Ectodermal cell (in vitro differentiated cells): ENCODE data around the gene ATP8B1.

Experiments
- H3K27ac ChIP-seq: 2 replicates; pipeline ENCODE4 v1.7.0; 2013; ENCODE audit warnings: mild to moderate bottlenecking, low read depth, low read length; ENCODE audit not compliant: insufficient read depth, poor library complexity, severe bottlenecking
- H3K27me3 ChIP-seq: 2 replicates; pipeline ENCODE4 v1.7.0; 2013; ENCODE audit warnings: mild to moderate bottlenecking, low read length; ENCODE audit not compliant: insufficient read depth, control insufficient read depth, poor library complexity, severe bottlenecking
- H3K36me3 ChIP-seq: one replicate; pipeline ENCODE4 v1.7.0; 2013; ENCODE audit warnings: low read length; ENCODE audit not compliant: control insufficient read depth, insufficient read depth
- H3K4me1 ChIP-seq: one replicate; pipeline ENCODE4 v1.7.0; 2013; ENCODE audit warnings: low read length; ENCODE audit not compliant: control insufficient read depth, insufficient read depth
- H3K4me3 ChIP-seq: 2 replicates; pipeline ENCODE4 v1.7.0; 2013; ENCODE audit warnings: low read depth, low read length, control low read depth; ENCODE audit not compliant: insufficient read depth
- H3K9me3 ChIP-seq: 2 replicates; pipeline ENCODE4 v1.7.0; 2013; ENCODE audit warnings: mild to moderate bottlenecking, low read length, moderate library complexity; ENCODE audit not compliant: control insufficient read depth
- WGBS, 2 experiments: methylation state at CpG; one replicate each; pipeline ENCODE4 v1.1.7; 2013; ENCODE audit warnings: missing lambda C conversion rate in 2 of 2; 5-methylcytosine and 5-hydroxymethylcytosine counted together

Gene ATP8B1

GRCh38 chr18:57819671-57820460 is 16.8 kb upstream of the ATP8B1 start:
- Histone ChIP-seq H3K27ac (no peak overlapping the region), H3K27me3 (no peaks in the 10 kb centered on the region), H3K9me3 (no peaks in the 10 kb centered on the region), H3K4me3 (no peak overlapping the region), H3K4me1 (no peaks in the 10 kb centered on the region), H3K36me3 (no peaks in the 10 kb centered on the region)
- WGBS, 2 experiments: 85 to 89% methylated on average over 9 to 10 of the region's 10 CpGs

GRCh38 chr18:57819119-57819518 is 16.0 kb upstream of the ATP8B1 start:
- WGBS, 2 experiments: 89 to 97% methylated on average over 2 to 3 of the region's 3 CpGs

GRCh38 chr18:57816208-57816954 is 13.3 kb upstream of the ATP8B1 start:
- no peaks in the 10 kb centered on the region for H3K27me3 ChIP-seq
- no peaks in the 10 kb centered on the region for H3K4me1 ChIP-seq
- WGBS, 2 experiments: 84 to 86% methylated on average over 10 of the region's 10 CpGs

More at GRCh38 chr18:57819119-57819518, 16.0 kb upstream of the ATP8B1 start:
- no peaks in the 10 kb centered on the region for H3K27me3 ChIP-seq
- H3K4me3 ChIP-seq: no peak overlapping the region
- H3K4me1 ChIP-seq: no peaks in the 10 kb centered on the region
- H3K9me3 ChIP-seq: no peaks in the 10 kb centered on the region
- H3K27ac ChIP-seq: no peak overlapping the region
- no peaks in the 10 kb centered on the region for H3K36me3 ChIP-seq

DNA sequence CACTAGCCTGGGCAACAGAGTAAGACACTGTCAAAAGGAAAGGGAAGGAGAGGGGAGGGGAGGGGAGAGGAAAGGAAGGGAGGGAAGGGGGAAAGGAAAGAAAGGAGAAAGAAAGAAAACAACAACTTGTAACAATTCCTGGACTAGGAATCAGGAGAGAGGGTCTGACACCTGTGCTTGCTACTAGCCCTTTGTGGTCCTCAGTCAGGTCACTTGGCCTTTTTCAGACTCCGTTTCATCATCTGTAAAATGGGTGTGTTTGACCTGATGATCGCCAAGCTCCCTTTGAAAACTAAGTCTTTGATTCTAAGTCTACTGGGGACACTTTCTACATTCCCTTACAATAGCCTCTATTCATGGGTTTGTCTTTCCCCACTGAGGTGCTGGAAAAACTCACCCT is 11.4 kb upstream of the ATP8B1 start:
- Histone ChIP-seq H3K27ac (no peak overlapping the region), H3K27me3 (no peaks in the 10 kb centered on the region), H3K4me3 (no peak overlapping the region), H3K4me1 (no peaks in the 10 kb centered on the region), H3K9me3 (peaks cover 2% of the 10 kb centered on the region), H3K36me3 (no peaks in the 10 kb centered on the region)
- 91 to 94% methylated on average over 2 of the region's 2 CpGs for WGBS, 2 experiments

More at GRCh38 chr18:57816208-57816954, 13.3 kb upstream of the ATP8B1 start:
- Histone ChIP-seq H3K27ac (no peak overlapping the region), H3K36me3 (no peaks in the 10 kb centered on the region), H3K9me3 (peaks cover 2% of the 10 kb centered on the region), H3K4me3 (no peak overlapping the region)

- no peaks in the 10 kb centered on the region for H3K27me3 ChIP-seq
- H3K27ac ChIP-seq: no peak overlapping the region
- no peak overlapping the region for H3K4me3 ChIP-seq
- H3K9me3 ChIP-seq: peaks cover 2% of the 10 kb centered on the region
- H3K36me3 ChIP-seq: no peaks in the 10 kb centered on the region
- H3K4me1 ChIP-seq: no peaks in the 10 kb centered on the region
Observed at GRCh38 chr18:57813245-57813644, 10.1 kb upstream of the ATP8B1 start.

DNA sequence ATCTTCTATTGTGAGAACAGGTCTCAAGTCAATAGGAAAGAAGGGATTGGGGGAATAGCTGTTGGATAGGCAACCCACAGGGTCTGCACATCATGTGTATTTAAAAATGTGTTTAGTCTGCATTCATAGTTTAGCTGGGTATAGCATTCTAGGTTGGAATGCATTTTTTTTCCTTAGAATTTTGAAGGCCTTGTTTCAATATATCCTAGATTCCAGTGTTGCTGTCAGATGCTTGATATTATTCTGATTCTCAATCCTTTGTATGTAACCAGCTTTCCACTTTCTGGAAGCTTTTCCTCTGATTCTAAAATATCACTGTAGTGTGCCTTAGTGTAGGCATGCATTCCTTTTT is 9.0 kb upstream of the ATP8B1 start:
- Histone ChIP-seq H3K9me3 (peaks cover 2% of the 10 kb centered on the region), H3K27me3 (no peaks in the 10 kb centered on the region), H3K27ac (no peak overlapping the region), H3K4me3 (no peak overlapping the region), H3K4me1 (no peaks in the 10 kb centered on the region), H3K36me3 (no peaks in the 10 kb centered on the region)

GRCh38 chr18:57811477-57812125 is 8.5 kb upstream of the ATP8B1 start:
- Histone ChIP-seq H3K4me3 (no peak overlapping the region), H3K27me3 (no peaks in the 10 kb centered on the region), H3K9me3 (peaks cover 2% of the 10 kb centered on the region), H3K27ac (no peak overlapping the region), H3K4me1 (no peaks in the 10 kb centered on the region), H3K36me3 (no peaks in the 10 kb centered on the region)
- WGBS, 2 experiments: 91 to 93% methylated on average over 3 to 4 of the region's 4 CpGs

- no peak overlapping the region for H3K27ac ChIP-seq
- no peak overlapping the region for H3K4me3 ChIP-seq
- H3K36me3 ChIP-seq: no peaks in the 10 kb centered on the region
- H3K4me1 ChIP-seq: no peaks in the 10 kb centered on the region
- H3K9me3 ChIP-seq: peaks cover 2% of the 10 kb centered on the region
- H3K27me3 ChIP-seq: peaks cover 22% of the 10 kb centered on the region
Observed at GRCh38 chr18:57809190-57809589, 6.1 kb upstream of the ATP8B1 start.

DNA sequence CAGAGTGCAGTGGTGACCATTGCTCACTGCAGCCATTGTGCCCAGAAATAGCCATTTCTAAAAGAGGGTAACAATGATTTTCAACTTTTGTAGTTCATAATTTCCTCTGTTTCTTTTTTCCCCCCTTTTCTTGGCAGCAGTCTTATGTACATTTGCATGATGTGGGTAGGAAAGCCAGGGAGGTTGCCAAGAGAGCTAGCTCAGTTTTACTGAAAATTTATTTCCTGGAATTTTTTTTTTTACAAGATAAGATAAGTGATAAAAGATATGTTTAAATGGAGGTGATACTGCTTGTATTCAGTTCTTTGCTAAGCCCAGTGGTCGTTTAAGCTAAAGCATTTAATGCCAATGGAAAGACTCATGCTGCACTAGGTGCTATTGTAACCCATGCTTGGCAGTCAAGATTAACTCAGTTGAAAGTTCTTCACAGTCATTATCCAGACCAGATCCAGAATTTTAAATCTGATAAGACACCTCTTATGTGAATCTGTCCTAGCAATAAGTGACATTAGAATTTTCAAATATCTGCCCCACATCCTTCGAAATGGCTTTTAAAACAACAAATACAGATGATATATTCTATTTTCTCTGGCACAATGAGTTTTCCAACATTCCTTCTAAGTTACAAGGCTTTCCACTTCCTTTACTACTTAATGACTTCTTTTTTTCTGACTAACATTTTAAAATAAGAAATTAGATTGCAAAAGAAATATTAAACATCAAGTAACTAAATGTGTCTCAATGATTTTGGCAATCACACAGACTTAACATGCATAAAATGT is 4.4 kb upstream of the ATP8B1 start:
- no peaks in the 10 kb centered on the region for H3K9me3 ChIP-seq
- no peaks in the 10 kb centered on the region for H3K36me3 ChIP-seq
- H3K27ac ChIP-seq: no peak overlapping the region
- WGBS, 2 experiments: 77 to 83% methylated on average over 2 of the region's 2 CpGs
- peaks cover 38% of the 10 kb centered on the region for H3K27me3 ChIP-seq
- H3K4me1 ChIP-seq: peaks cover under 1% of the 10 kb centered on the region
- H3K4me3 ChIP-seq: no peak overlapping the region

DNA sequence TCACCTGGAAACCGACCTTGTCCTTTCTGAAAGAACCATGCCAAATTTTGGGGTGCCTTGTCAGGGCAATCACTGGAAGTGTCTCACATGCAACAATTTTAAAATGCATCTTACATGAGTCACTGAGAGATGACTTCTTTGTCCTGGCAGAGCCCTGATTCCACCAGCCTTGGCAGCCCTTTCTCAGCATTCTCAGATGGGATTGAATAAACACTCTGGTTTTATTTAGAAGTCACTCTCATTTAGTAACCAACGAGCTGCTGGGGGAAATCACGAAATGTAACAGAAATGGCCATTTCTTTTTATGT is 3.8 kb upstream of the ATP8B1 start:
- WGBS, 2 experiments: 78 to 86% methylated on average over 3 of the region's 3 CpGs
- Histone ChIP-seq H3K27ac (no peak overlapping the region), H3K4me1 (peaks cover 6% of the 10 kb centered on the region), H3K27me3 (peaks cover 44% of the 10 kb centered on the region), H3K4me3 (no peak overlapping the region), H3K36me3 (no peaks in the 10 kb centered on the region), H3K9me3 (no peaks in the 10 kb centered on the region)
